ENCODE measurements around the gene HNRNPDL.
"Not testable (repeated sequence)": the region's sequence is repeated elsewhere in the genome, so short reads cannot be mapped to it uniquely, and the experiment has no call there.

Gene HNRNPDL

DNA sequence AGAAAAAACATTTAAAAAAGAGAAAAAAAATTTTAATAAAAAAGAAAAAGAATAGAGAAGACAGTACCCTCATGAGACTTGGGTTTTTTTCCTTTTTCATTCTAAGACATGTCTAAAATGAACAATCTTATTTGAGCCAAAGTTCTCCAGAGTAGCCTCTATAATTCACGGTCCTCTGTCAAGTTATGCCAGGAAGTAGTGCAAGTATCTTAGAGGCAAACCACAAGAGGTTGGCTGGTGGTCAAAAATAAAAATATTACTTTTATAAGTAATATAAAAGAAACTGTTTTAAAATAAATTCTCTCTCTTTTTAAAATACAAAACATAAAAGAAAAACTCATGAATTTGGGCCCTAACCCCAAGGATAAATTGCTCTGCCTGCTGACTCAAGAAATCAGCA lies 26.5 kb downstream of the HNRNPDL start:
- TF ChIP-seq, protein P1, sequence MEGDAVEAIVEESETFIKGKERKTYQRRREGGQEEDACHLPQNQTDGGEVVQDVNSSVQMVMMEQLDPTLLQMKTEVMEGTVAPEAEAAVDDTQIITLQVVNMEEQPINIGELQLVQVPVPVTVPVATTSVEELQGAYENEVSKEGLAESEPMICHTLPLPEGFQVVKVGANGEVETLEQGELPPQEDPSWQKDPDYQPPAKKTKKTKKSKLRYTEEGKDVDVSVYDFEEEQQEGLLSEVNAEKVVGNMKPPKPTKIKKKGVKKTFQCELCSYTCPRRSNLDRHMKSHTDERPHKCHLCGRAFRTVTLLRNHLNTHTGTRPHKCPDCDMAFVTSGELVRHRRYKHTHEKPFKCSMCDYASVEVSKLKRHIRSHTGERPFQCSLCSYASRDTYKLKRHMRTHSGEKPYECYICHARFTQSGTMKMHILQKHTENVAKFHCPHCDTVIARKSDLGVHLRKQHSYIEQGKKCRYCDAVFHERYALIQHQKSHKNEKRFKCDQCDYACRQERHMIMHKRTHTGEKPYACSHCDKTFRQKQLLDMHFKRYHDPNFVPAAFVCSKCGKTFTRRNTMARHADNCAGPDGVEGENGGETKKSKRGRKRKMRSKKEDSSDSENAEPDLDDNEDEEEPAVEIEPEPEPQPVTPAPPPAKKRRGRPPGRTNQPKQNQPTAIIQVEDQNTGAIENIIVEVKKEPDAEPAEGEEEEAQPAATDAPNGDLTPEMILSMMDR (IDR thresholded peaks at IDR 0.05; ENCODE audit: low read depth, low read length, missing control alignments): no peak
- H3K4me3 ChIP-seq (ENCODE audit: low read depth, low read length): no peak overlapping the region
- DNase-seq (ENCODE audit: low read depth): no peak

DNA sequence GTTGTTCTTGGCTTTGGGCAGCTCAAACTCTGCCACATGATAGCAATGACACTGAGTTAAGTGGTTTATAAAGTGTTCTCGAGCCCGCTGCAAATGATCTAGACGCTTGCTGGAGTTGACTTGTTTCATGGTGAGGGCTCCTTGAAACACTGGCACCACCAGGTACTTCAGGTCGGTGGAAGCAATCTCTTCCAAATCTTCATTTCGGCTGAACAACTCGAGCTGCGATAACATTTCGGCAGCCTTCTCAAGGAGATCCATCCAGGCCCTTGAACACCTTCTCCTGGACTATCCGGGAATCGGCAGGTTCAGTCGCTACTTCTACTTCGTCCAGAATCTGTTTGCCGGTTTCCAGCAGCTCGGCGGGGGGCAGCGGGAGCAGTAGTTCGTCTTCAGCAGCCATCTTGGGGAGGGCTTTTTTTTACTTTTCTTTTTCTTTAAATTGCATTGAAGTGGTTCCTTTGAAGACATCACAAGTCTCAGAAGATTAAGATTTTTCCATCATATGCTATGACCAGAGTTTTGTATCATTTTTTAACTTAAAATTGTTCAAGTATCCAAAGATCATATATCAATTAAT lies 28.0 kb downstream of the HNRNPDL start:
- H3K4me3 ChIP-seq (ENCODE audit: low read depth, low read length): no peak overlapping the region
- DNase-seq (ENCODE audit: low read depth): no peak
- TF ChIP-seq, protein P1 (IDR thresholded peaks at IDR 0.05; ENCODE audit: low read depth, low read length, missing control alignments): no peak

DNA sequence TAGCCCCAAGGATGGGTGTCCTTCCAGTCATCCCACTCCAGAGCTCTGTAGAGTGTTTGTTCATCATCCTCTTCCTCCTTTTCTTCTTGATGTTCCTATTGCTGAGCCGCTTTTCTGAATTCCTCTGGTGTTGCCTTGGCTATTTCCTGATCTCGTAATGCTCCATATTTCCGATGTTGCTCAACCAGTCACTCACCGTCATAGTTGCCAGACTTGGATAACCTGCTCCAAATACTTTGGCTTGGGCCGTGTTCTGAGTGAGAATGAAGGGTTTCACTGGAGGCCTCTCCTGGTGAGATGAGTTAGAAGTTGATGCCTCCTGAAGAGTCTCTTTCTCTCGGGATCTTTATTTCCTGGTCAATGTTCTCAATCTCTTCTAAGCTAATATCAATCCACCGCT lies 28.7 kb downstream of the HNRNPDL start:
- H3K4me3 ChIP-seq (ENCODE audit: low read depth, low read length): no peak overlapping the region
- no peak for DNase-seq (ENCODE audit: low read depth)
- TF ChIP-seq, protein P1 (IDR thresholded peaks at IDR 0.05; ENCODE audit: low read depth, low read length, missing control alignments): no peak

DNA sequence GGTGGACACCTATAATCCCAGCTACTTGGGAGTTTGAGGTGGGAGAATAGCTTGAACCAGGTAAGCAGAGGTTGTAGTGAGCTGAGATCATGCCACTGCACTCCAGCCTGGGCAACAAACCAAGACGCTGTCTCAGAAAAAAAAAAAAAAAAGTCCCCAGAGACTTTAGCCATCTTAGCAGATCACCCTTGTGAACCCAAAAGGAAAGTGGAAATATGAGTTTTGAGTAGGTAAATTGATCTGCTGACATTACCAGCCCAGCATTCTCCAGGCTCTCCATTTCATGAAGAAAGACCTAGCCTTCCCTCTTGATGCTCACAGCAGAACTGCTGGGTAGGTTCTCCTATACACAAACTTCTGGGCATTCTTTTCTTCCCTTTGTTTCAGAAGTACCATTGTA lies 32.0 kb downstream of the HNRNPDL start:
- TF ChIP-seq, protein P1 (IDR thresholded peaks at IDR 0.05; ENCODE audit: low read depth, low read length, missing control alignments): no peak
- no peak for DNase-seq (ENCODE audit: low read depth)
- H3K4me3 ChIP-seq (ENCODE audit: low read depth, low read length): no peak overlapping the region

DNA sequence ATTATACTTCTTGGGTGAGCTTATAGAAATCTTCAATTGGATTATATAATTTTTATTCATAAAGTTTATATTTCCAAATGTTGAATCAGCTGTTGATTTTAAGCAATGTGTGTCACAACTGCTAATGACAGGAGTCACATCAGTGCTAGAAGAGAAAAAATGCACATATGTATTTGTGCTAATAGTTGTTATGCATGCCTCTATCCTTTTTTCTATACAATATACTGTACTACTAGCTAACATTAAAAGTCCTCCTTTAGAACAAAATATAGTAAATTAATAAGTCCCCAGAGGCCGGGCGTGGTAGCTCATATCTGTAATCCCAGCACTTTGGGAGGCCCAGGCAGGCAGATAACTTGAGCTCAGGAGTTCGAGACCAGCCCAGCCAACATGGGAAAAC lies 32.7 kb downstream of the HNRNPDL start:
- no peak overlapping the region for H3K4me3 ChIP-seq (ENCODE audit: low read depth, low read length)
- TF ChIP-seq, protein P1 (IDR thresholded peaks at IDR 0.05; ENCODE audit: low read depth, low read length, missing control alignments): no peak
- DNase-seq (ENCODE audit: low read depth): no peak

DNA sequence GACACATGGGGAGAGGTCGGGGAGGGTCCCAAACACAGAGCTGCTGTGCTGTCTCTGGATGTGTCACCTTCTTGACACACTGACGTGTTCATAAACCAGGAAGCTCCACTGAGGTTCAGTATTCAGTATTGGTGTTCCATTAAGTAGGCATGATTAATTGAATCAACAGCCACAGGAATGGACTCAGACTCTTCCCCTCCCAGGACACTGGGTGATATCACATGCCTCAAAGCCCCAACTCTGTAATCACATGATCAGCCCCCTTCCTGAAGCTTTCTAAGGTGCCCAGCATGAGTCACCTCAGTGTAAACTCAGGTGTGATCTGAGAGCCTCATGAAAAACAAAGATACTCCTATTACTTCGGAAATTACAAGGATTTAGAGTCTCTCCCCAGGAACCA lies 35.4 kb downstream of the HNRNPDL start:
- no peak overlapping the region for H3K4me3 ChIP-seq (ENCODE audit: low read depth, low read length)
- no peak for DNase-seq (ENCODE audit: low read depth)
- TF ChIP-seq, protein P1 (IDR thresholded peaks at IDR 0.05; ENCODE audit: low read depth, low read length, missing control alignments): no peak

DNA sequence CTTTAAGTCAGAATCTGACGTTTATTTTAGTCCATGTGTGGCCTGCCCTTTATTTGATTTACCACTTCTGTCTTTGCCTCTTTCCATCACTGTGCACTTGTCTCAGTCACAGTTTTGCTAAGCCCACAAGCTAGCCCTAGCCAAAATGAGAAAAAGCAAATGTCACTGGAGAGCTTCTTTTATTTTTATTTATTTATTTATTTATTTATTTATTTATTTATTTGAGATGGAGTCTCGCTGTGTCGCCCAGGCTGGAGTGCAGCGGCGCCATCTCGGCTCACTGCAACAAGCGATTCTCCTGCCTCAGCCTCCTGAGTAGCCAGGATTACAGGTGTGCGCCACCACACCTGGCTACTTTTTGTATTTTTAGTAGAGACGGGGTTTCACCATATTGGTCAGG lies 40.2 kb downstream of the HNRNPDL start:
- DNase-seq (ENCODE audit: low read depth); H3K4me3 ChIP-seq (ENCODE audit: low read depth, low read length): not testable (repeated sequence)
